ENCODE results near the gene CHST8. TPM values are rescaled to one million over a fixed set of nuclear protein-coding genes. Genes with fewer than 3 reads are reported as not detected.

CHST8 gene
- total and polyA plus RNA-seq, 4 donors: 0.09 to 0.67 (median 0.24) TPM

DNA sequence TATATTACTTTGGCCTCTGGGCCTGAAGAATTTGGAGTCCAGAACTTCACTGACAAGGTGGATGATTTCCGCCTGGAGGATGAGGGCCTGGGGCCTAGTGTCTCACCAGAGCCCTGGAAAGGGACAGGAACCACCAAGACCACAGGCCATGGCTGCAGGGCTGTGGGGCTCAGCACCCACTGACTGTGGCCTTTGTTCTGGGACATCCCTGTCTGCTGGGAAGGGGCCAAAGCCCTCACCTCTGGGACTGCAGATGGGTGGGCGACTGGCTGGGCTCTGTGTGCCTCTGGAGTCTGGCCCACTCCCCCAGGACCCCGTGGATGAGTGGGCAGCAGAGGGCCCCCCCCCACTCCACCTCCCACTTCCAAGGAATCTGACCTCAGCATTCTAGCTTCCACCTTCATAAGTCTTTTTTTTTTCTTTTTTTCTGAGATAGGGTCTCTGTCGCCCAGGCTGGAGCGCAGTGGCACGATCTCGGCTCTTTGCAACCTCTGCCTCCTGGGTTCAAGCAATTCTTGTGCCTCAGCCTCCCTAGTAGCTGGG, 20.3 kb downstream of the CHST8 start:
- peaks cover 0 to 21% (median 4%) of the 10 kb centered on the region in 3 donors for H3K27me3 ChIP-seq (ENCODE audit: control insufficient read depth in 3 of 3, insufficient read depth in 3 of 3, low read length in 2 of 3)
- DNase-seq (no peak), ATAC-seq (ENCODE audit: insufficient read depth, low FRiP score) (no peak)
- no peaks in the 10 kb centered on the region for H3K4me1 ChIP-seq (ENCODE audit: control insufficient read depth in 5 of 5, insufficient read depth in 5 of 5, low read length in 5 of 5)
- TF ChIP-seq, protein P1, sequence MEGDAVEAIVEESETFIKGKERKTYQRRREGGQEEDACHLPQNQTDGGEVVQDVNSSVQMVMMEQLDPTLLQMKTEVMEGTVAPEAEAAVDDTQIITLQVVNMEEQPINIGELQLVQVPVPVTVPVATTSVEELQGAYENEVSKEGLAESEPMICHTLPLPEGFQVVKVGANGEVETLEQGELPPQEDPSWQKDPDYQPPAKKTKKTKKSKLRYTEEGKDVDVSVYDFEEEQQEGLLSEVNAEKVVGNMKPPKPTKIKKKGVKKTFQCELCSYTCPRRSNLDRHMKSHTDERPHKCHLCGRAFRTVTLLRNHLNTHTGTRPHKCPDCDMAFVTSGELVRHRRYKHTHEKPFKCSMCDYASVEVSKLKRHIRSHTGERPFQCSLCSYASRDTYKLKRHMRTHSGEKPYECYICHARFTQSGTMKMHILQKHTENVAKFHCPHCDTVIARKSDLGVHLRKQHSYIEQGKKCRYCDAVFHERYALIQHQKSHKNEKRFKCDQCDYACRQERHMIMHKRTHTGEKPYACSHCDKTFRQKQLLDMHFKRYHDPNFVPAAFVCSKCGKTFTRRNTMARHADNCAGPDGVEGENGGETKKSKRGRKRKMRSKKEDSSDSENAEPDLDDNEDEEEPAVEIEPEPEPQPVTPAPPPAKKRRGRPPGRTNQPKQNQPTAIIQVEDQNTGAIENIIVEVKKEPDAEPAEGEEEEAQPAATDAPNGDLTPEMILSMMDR (IDR thresholded peaks at IDR 0.05; ENCODE audit: control extremely low read depth, extremely low read depth): no peak
- no peak overlapping the region for H3K27ac ChIP-seq (ENCODE audit: low read depth in 1 of 2, low read length in 1 of 2)
- H3K4me3 ChIP-seq: no peak overlapping the region
- H3K9me3 ChIP-seq (ENCODE audit: control insufficient read depth in 4 of 4, insufficient read depth in 3 of 4, low read length in 3 of 4): peaks cover 0 to 3% (median 0%) of the 10 kb centered on the region in 4 donors
- 87 to 95% methylated on average over 6 to 7 of the region's 7 CpGs for WGBS, 2 donors
- no peaks in the 10 kb centered on the region for H3K36me3 ChIP-seq (ENCODE audit: control insufficient read depth in 4 of 4, insufficient read depth in 4 of 4, low read length in 4 of 4)
- H3K9ac ChIP-seq (ENCODE audit: insufficient read depth in 1 of 2, low read length in 2 of 2): no peak overlapping the region

DNA sequence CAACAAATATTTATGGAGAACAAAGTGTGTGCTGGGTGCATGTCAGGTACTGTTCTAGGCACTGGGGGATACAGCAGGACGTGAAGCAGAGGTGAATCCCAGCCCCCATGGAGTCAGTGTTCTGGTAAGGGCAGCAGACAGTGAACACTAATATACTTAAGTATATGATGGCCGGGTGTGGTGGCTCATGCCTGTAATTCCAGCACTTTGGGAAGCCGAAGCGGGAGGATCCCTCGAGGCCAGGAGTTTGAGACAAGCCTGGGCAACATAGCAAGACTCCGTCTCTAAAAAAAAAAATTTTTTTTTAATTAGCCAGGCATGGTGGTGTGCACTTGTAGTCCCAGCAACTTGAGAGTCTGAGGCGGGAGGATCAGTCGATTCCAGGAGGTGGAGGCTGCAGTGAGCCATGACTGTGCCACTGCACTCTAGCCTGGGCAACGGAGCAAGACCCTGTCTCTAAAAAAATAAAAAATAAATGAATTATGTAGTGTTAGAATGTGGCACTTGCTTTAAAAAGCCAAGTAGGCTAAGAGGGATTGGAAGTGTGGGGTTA, 22.6 kb downstream of the CHST8 start:
- 88 to 92% methylated on average over 9 of the region's 9 CpGs for WGBS, 2 donors
- no peak overlapping the region for H3K9ac ChIP-seq (ENCODE audit: insufficient read depth in 1 of 2, low read length in 2 of 2)
- peaks cover 0 to 1% (median 0%) of the 10 kb centered on the region in 4 donors for H3K9me3 ChIP-seq (ENCODE audit: control insufficient read depth in 4 of 4, insufficient read depth in 3 of 4, low read length in 3 of 4)
- no peak overlapping the region for H3K4me3 ChIP-seq
- H3K27me3 ChIP-seq (ENCODE audit: control insufficient read depth in 3 of 3, insufficient read depth in 3 of 3, low read length in 2 of 3): peaks cover 0 to 16% (median 4%) of the 10 kb centered on the region in 3 donors
- no peaks in the 10 kb centered on the region for H3K36me3 ChIP-seq (ENCODE audit: control insufficient read depth in 4 of 4, insufficient read depth in 4 of 4, low read length in 4 of 4)
- no peak overlapping the region for H3K27ac ChIP-seq (ENCODE audit: low read depth in 1 of 2, low read length in 1 of 2)
- no peaks in the 10 kb centered on the region for H3K4me1 ChIP-seq (ENCODE audit: control insufficient read depth in 5 of 5, insufficient read depth in 5 of 5, low read length in 5 of 5)
- DNase-seq (no peak), ATAC-seq (ENCODE audit: insufficient read depth, low FRiP score) (no peak)
- TF ChIP-seq, protein P1 (IDR thresholded peaks at IDR 0.05; ENCODE audit: control extremely low read depth, extremely low read depth): no peak

DNA sequence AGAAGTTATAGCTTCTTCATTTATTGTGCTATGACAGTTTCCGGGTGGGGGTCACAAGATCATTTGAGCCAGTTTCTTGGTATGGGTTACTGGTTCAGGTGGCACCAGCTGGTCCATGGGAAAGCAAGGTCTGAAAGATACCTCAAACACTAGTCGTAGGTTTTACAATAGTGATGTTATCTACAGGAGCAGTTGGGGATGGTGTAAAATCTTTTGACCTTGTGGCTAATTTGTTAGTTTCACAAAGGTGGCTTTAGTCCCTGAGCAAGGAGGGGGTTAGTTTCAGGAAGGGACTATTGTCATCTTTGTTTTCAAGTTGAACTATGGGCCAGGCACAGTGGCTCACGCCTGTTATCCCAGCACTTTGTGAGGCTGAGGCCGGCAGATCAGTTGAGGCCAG, 24.6 kb downstream of the CHST8 start:
- Histone ChIP-seq H3K9me3 (ENCODE audit: control insufficient read depth in 4 of 4, insufficient read depth in 3 of 4, low read length in 3 of 4) (no peaks in the 10 kb centered on the region), H3K4me3 (no peak overlapping the region), H3K4me1 (ENCODE audit: control insufficient read depth in 5 of 5, insufficient read depth in 5 of 5, low read length in 5 of 5) (no peaks in the 10 kb centered on the region), H3K36me3 (ENCODE audit: control insufficient read depth in 4 of 4, insufficient read depth in 4 of 4, low read length in 4 of 4) (no peaks in the 10 kb centered on the region), H3K27me3 (ENCODE audit: control insufficient read depth in 3 of 3, insufficient read depth in 3 of 3, low read length in 2 of 3) (peaks cover 0 to 6% (median 4%) of the 10 kb centered on the region in 3 donors), H3K27ac (ENCODE audit: low read depth in 1 of 2, low read length in 1 of 2) (no peak overlapping the region), H3K9ac (ENCODE audit: insufficient read depth in 1 of 2, low read length in 2 of 2) (no peak overlapping the region)
- WGBS, 2 donors: 85 to 87% methylated on average over 4 of the region's 4 CpGs
- ATAC-seq (ENCODE audit: insufficient read depth, low FRiP score) (no peak), DNase-seq (no peak)
- TF ChIP-seq, protein P1 (IDR thresholded peaks at IDR 0.05; ENCODE audit: control extremely low read depth, extremely low read depth): no peak

Measured in lung (tissue), 12 donors.